HepG2 (cell line): ENCODE data around the gene MOGAT3.

ENCODE experiments used
- CEBPB ChIP-seq: IDR thresholded peaks from 2 replicates; pipeline ENCODE4 v1.6.1; 2011; ENCODE audit warnings: low read depth, low read length, improper control_type of control experiment, borderline replicate concordance
- EZH2 ChIP-seq: conservative IDR thresholded peaks from 2 replicates; pipeline ENCODE4 v1.6.1; 2012; ENCODE audit warnings: mild to moderate bottlenecking, low read depth, low read length, moderate library complexity
- FOSL2 ChIP-seq: sonication (generic); formaldehyde crosslinking; IDR thresholded peaks from 2 replicates; pipeline ENCODE4 v1.4.0; 2020; ENCODE audit warnings: missing genetic modification reagents
- IRF2 ChIP-seq: IDR thresholded peaks from 2 replicates; pipeline ENCODE4 v1.6.1; 2018; ENCODE audit warnings: missing genetic modification reagents, missing compliant biosample characterization
- MED8 ChIP-seq: sonication (generic); formaldehyde crosslinking; IDR thresholded peaks from 2 replicates; pipeline ENCODE4 v1.8.1; 2023; ENCODE audit warnings: mild to moderate bottlenecking, missing genetic modification reagents; ENCODE audit not compliant: insufficient replicate concordance
- RFX5 ChIP-seq: IDR thresholded peaks from 2 replicates; pipeline ENCODE4 v1.6.1; 2011; ENCODE audit warnings: low read depth, low read length, improper control_type of control experiment
- TAF1 ChIP-seq: sonication (generic); formaldehyde crosslinking; IDR thresholded peaks from 2 replicates; pipeline ENCODE4 v1.4.0; 2020; ENCODE audit warnings: missing genetic modification reagents
- ZNF263 ChIP-seq: sonication (generic); formaldehyde crosslinking; IDR thresholded peaks from 2 replicates; pipeline ENCODE4 v1.4.0; 2020; ENCODE audit warnings: missing genetic modification reagents
- ZNF460 ChIP-seq: sonication (generic); formaldehyde crosslinking; IDR thresholded peaks from 2 replicates; pipeline ENCODE4 v1.5.1; 2020; ENCODE audit warnings: missing genetic modification reagents, mild to moderate bottlenecking, borderline replicate concordance
- TF ChIP-seq, protein P1 (sequence below): sonication (generic); formaldehyde crosslinking; IDR thresholded peaks from 2 replicates; pipeline ENCODE4 v1.5.0; 2020; ENCODE audit warnings: mild to moderate bottlenecking, missing genetic modification reagents, moderate library complexity
- TF ChIP-seq, protein P2 (sequence below): sonication (generic); formaldehyde crosslinking; IDR thresholded peaks from 2 replicates; pipeline ENCODE4 v1.5.0; 2020; ENCODE audit warnings: mild to moderate bottlenecking, missing genetic modification reagents
- TF ChIP-seq, protein P3 (sequence below): IDR thresholded peaks from 2 replicates; pipeline ENCODE4 v1.6.1; 2012; ENCODE audit warnings: inconsistent platforms

DNA sequence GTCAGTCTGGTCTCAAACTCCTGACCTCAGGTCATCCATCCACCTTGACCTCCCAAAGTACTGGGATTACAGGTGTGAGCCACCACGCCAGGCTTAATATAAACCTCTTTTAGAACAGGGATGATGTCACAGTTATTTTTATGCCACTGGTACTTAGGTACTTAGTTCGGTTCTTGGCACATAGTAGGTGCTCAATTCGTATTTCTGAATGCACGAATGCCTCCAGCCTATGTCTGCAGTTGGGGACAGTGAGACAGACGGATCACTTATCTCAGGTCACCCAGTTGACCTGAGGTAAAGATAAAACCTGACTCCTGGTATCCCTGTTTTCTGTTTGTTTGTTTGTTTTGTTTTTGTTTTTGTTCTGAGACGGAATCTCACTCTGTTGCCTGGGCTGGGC lies 14.6 kb downstream of the MOGAT3 start:
- TF ChIP-seq CEBPB (no peak), FOSL2 (no peak), EZH2 (no peak), TAF1 (CRISPR knock-in tag) (no peak), ZNF263 (CRISPR knock-in tag) (no peak), MED8 (CRISPR knock-in tag) (no peak), IRF2 (CRISPR knock-in tag) (no peak), ZNF460 (no peak), RFX5 (no peak)
- TF ChIP-seq, protein P1, sequence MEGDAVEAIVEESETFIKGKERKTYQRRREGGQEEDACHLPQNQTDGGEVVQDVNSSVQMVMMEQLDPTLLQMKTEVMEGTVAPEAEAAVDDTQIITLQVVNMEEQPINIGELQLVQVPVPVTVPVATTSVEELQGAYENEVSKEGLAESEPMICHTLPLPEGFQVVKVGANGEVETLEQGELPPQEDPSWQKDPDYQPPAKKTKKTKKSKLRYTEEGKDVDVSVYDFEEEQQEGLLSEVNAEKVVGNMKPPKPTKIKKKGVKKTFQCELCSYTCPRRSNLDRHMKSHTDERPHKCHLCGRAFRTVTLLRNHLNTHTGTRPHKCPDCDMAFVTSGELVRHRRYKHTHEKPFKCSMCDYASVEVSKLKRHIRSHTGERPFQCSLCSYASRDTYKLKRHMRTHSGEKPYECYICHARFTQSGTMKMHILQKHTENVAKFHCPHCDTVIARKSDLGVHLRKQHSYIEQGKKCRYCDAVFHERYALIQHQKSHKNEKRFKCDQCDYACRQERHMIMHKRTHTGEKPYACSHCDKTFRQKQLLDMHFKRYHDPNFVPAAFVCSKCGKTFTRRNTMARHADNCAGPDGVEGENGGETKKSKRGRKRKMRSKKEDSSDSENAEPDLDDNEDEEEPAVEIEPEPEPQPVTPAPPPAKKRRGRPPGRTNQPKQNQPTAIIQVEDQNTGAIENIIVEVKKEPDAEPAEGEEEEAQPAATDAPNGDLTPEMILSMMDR (CRISPR knock-in tag): no peak
- TF ChIP-seq, protein P2, sequence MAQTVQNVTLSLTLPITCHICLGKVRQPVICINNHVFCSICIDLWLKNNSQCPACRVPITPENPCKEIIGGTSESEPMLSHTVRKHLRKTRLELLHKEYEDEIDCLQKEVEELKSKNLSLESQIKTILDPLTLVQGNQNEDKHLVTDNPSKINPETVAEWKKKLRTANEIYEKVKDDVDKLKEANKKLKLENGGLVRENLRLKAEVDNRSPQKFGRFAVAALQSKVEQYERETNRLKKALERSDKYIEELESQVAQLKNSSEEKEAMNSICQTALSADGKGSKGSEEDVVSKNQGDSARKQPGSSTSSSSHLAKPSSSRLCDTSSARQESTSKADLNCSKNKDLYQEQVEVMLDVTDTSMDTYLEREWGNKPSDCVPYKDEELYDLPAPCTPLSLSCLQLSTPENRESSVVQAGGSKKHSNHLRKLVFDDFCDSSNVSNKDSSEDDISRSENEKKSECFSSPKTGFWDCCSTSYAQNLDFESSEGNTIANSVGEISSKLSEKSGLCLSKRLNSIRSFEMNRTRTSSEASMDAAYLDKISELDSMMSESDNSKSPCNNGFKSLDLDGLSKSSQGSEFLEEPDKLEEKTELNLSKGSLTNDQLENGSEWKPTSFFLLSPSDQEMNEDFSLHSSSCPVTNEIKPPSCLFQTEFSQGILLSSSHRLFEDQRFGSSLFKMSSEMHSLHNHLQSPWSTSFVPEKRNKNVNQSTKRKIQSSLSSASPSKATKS: no peak
- TF ChIP-seq, protein P3, sequence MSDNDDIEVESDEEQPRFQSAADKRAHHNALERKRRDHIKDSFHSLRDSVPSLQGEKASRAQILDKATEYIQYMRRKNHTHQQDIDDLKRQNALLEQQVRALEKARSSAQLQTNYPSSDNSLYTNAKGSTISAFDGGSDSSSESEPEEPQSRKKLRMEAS: no peak
